ENCODE measurements around the gene OTULIN.

DNA sequence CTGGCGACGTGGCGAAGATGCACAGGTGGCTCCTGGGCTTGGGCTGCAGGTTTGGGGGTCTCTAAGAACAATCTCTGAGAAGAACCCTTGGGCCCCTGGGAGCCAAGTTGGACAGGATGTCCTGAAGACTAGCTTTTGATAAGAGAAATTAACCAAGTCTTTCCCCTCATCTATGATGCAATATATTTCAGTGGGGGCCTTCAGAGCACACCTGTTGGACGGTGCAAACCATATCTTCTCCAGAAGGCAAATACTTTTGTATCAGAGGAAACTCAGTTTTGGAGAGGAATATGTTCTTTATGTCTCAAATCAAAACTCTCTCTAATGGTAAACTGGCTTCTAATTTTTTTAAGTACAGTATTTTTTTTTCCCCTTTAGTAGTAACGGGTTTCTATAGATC lies 28.6 kb downstream of the OTULIN start:
- TF ChIP-seq, protein P1, sequence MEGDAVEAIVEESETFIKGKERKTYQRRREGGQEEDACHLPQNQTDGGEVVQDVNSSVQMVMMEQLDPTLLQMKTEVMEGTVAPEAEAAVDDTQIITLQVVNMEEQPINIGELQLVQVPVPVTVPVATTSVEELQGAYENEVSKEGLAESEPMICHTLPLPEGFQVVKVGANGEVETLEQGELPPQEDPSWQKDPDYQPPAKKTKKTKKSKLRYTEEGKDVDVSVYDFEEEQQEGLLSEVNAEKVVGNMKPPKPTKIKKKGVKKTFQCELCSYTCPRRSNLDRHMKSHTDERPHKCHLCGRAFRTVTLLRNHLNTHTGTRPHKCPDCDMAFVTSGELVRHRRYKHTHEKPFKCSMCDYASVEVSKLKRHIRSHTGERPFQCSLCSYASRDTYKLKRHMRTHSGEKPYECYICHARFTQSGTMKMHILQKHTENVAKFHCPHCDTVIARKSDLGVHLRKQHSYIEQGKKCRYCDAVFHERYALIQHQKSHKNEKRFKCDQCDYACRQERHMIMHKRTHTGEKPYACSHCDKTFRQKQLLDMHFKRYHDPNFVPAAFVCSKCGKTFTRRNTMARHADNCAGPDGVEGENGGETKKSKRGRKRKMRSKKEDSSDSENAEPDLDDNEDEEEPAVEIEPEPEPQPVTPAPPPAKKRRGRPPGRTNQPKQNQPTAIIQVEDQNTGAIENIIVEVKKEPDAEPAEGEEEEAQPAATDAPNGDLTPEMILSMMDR (conservative IDR thresholded peaks at IDR 0.05; ENCODE audit: low read depth, low read length) = no peak
- TF ChIP-seq MAFK (IDR thresholded peaks at IDR 0.05; ENCODE audit: low read depth, low read length) = no peak
- TF ChIP-seq BHLHE40 (IDR thresholded peaks at IDR 0.05; ENCODE audit: low read depth, low read length) = no peak
- no peak for TF ChIP-seq POLR2A (IDR thresholded peaks at IDR 0.05; ENCODE audit: low read depth, low read length)
- TF ChIP-seq, protein P2, sequence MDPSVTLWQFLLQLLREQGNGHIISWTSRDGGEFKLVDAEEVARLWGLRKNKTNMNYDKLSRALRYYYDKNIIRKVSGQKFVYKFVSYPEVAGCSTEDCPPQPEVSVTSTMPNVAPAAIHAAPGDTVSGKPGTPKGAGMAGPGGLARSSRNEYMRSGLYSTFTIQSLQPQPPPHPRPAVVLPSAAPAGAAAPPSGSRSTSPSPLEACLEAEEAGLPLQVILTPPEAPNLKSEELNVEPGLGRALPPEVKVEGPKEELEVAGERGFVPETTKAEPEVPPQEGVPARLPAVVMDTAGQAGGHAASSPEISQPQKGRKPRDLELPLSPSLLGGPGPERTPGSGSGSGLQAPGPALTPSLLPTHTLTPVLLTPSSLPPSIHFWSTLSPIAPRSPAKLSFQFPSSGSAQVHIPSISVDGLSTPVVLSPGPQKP (IDR thresholded peaks at IDR 0.05; ENCODE audit: borderline replicate concordance, low read depth, low read length) = no peak
- TF ChIP-seq CHD1 (IDR thresholded peaks at IDR 0.05; ENCODE audit: low read depth, low read length) = no peak
- no peak for TF ChIP-seq RAD21 (IDR thresholded peaks at IDR 0.05; ENCODE audit: low read length)
- TF ChIP-seq NFE2L2 (IDR thresholded peaks at IDR 0.05; ENCODE audit: low read depth, low read length) = no peak
- TF ChIP-seq FOS (IDR thresholded peaks at IDR 0.05; ENCODE audit: low read depth, low read length) = no peak
- TF ChIP-seq RFX5 (IDR thresholded peaks at IDR 0.05; ENCODE audit: low read depth, low read length) = no peak

All from IMR-90 (cell line).